Heart left ventricle (tissue), 16 donors: ENCODE data around the gene LYPD6B. TPM values are rescaled to one million over a fixed set of nuclear protein-coding genes. Genes with fewer than 3 reads are reported as not detected.

Source experiments
- ATAC-seq, 4 donors: fragments of 200-7000 bp; cut with Tn5 transposase; one replicate each; pipeline ENCODE4 v1.9.1; 2020 to 2022; ENCODE audit warnings: moderate library complexity in 4 of 4, mild to moderate bottlenecking in 3 of 4, moderate number of reproducible peaks in 1 of 4
- DNase-seq, 5 donors: peaks; one replicate each; pipeline ENCODE4 v3.0.0-alpha.2; 2020
- H3K27ac ChIP-seq, 12 donors: fragments of 200-600 bp; sonication (generic) in 4 of 12; one replicate each; pipeline versions ENCODE4 v1.5.0 to v1.8.0; 2016 to 2022; ENCODE audit warnings: mild to moderate bottlenecking in 2 of 12
- H3K27me3 ChIP-seq, 9 donors: fragments of 200-600 bp; sonication (generic) in 2 of 9; one replicate each; pipeline versions ENCODE4 v1.5.1 to v1.8.0; 2016 to 2022; ENCODE audit warnings: mild to moderate bottlenecking in 3 of 9
- H3K36me3 ChIP-seq, 9 donors: fragments of 200-600 bp; sonication (generic) in 2 of 9; one replicate each; pipeline versions ENCODE4 v1.5.0 to v1.8.0; 2018 to 2022; ENCODE audit warnings: mild to moderate bottlenecking in 2 of 9
- H3K4me1 ChIP-seq, 12 donors: fragments of 200-600 bp; sonication (generic) in 4 of 12; one replicate each; pipeline versions ENCODE4 v1.5.0 to v1.8.0; 2016 to 2022; ENCODE audit warnings: mild to moderate bottlenecking in 3 of 12
- H3K4me3 ChIP-seq, 12 donors: fragments of 200-600 bp; sonication (generic) in 4 of 12; one replicate each; pipeline versions ENCODE4 v1.5.0 to v1.8.0; 2017 to 2022; ENCODE audit warnings: mild to moderate bottlenecking in 9 of 12, moderate library complexity in 4 of 12
- H3K9me3 ChIP-seq, 12 donors: fragments of 200-600 bp; sonication (generic) in 4 of 12; one replicate each; pipeline versions ENCODE4 v1.5.0 to v1.8.0; 2016 to 2022; ENCODE audit warnings: mild to moderate bottlenecking in 1 of 12
- CTCF ChIP-seq, 12 donors: fragments of 200-600 bp; sonication (generic) in 4 of 12; IDR thresholded peaks; one replicate each; pipeline versions ENCODE4 v1.5.0 to v1.8.0; 2018 to 2022; ENCODE audit warnings: antibody characterized with exemption in 12 of 12, mild to moderate bottlenecking in 5 of 12
- POLR2A ChIP-seq, 2 donors: fragments of 450-650 bp; IDR thresholded peaks; one replicate each; pipeline ENCODE4 v1.6.1; 2017; ENCODE audit warnings: antibody characterized with exemption in 2 of 2, mild to moderate bottlenecking in 2 of 2, moderate library complexity in 2 of 2
- WGBS, 4 donors: extraction: QIAGEN DNeasy Blood & Tissue Kit in 2 of 4; methylation state at CpG; one replicate each; pipeline versions ENCODE4 v1.1.5 to v1.1.7; 2013 to 2018; 5-methylcytosine and 5-hydroxymethylcytosine counted together
- intact Hi-C, 10 donors: fragments of 100-400 bp; cut with DNase I; formaldehyde crosslinking; loops; one replicate each; pipeline versions ENCODE4 v1.11.1 to v1.14.2; 2022
- polyA plus RNA-seq, 2 donors: library from polyadenylated mRNA; stranded (reverse); fragments of 200-250 nt; gene quantifications; one replicate each; pipeline ENCODE4 v1.2.3, GENCODE V29; 2013
- total RNA-seq, 9 donors: library from RNA; depleted of rRNA in 2 of 9; stranded (reverse); fragments of >200 nt in 2 of 9; fragmentation: NEBNext Ultra II Directional in 3 of 9; extraction: Animal tissue kit (Norgen Biotek cat#: 25700) in 3 of 9; gene quantifications; one replicate each; pipeline versions ENCODE4 v1.1.0 to v1.2.4, GENCODE V29; 2016 to 2023
- donor health status: ischemic (EF 13 %, LVEDD 7.1; RV severe dilation, severe dysfunction).
- donor health status: healthy with polysubstance abuse.
- donor health status: DM: no; HTN: yes; CAD: no.
- donor health status: DM: no; HTN: no; CAD: no.
- donor health status: ischemic (EF 25% LVEDD 6.9; RV normal size, moderate dysfunction).
- donor health status: ischemic (EF 25% LVEDD 5.7; RV mildly dilated, moderate dysfunction).
- donor health status: healthy.
- donor health status: DM: yes; HTN: yes; CAD: no.
- donor health status: ischemic (EF 35%, LVEDD 5.7; RV mildly dilated, moderate dysfunction).
- donor health status: nonischemic (EF 11% LVEDD 7.7; RV severe dilation, severe dysfunction).
- donor health status: DM: yes; HTN: yes; CAD: no.
- donor health status: PGD.
- donor health status: ischemic (EF 29% LVEDD 5.4; RV normal size, mild dysfunction).
- donor health status: nonischemic (EF 23%, LVEDD 6.1; RV moderate dilation, normal function).

Gene LYPD6B
- total and polyA plus RNA-seq, 11 donors: not detected

GRCh38 chr2:149129433-149129832 lies 90.9 kb downstream of the LYPD6B start:
- Histone ChIP-seq H3K27me3 (peaks cover 0 to 3% (median 0%) of the 10 kb centered on the region in 9 donors), H3K27ac (no peak overlapping the region), H3K9me3 (no peaks in the 10 kb centered on the region), H3K4me3 (no peak overlapping the region), H3K4me1 (no peaks in the 10 kb centered on the region), H3K36me3 (no peaks in the 10 kb centered on the region)
- DNase-seq (no peak), ATAC-seq (no peak)
- intact Hi-C loops: no loop called here
- TF ChIP-seq CTCF (IDR thresholded peaks at IDR 0.05) (no peak), POLR2A (IDR thresholded peaks at IDR 0.05) (no peak)
- 58 to 71% (median 63%) methylated on average over 2 of the region's 2 CpGs for WGBS, 4 donors

GRCh38 chr2:149132339-149132738 lies 93.8 kb downstream of the LYPD6B start:
- Histone ChIP-seq H3K4me3 (no peak overlapping the region), H3K27ac (no peak overlapping the region), H3K9me3 (no peaks in the 10 kb centered on the region), H3K36me3 (no peaks in the 10 kb centered on the region), H3K27me3 (peaks cover 0 to under 1% (median 0%) of the 10 kb centered on the region in 9 donors), H3K4me1 (no peaks in the 10 kb centered on the region)
- DNase-seq (no peak), ATAC-seq (no peak)
- WGBS, 4 donors: 58 to 71% (median 59%) methylated on average over 3 of the region's 3 CpGs
- intact Hi-C loops: no loop called here
- TF ChIP-seq POLR2A (IDR thresholded peaks at IDR 0.05) (no peak), CTCF (IDR thresholded peaks at IDR 0.05) (no peak)

- WGBS, 4 donors: 69 to 92% (median 84%) methylated on average over 1 of the region's 1 CpG
- no peak for TF ChIP-seq CTCF (IDR thresholded peaks at IDR 0.05)
- TF ChIP-seq POLR2A (IDR thresholded peaks at IDR 0.05): no peak
- Histone ChIP-seq H3K9me3 (no peaks in the 10 kb centered on the region), H3K27me3 (no peaks in the 10 kb centered on the region), H3K4me1 (no peaks in the 10 kb centered on the region), H3K27ac (no peak overlapping the region), H3K4me3 (no peak overlapping the region), H3K36me3 (no peaks in the 10 kb centered on the region)
- DNase-seq: no peak
- ATAC-seq: no peak
- intact Hi-C loops: no loop called here
Measured at GRCh38 chr2:149132901-149133300, 94.4 kb downstream of the LYPD6B start.

- intact Hi-C loops: no loop called here
- Histone ChIP-seq H3K27ac (no peak overlapping the region), H3K9me3 (no peaks in the 10 kb centered on the region), H3K27me3 (no peaks in the 10 kb centered on the region), H3K36me3 (no peaks in the 10 kb centered on the region), H3K4me3 (no peak overlapping the region), H3K4me1 (no peaks in the 10 kb centered on the region)
- TF ChIP-seq POLR2A (IDR thresholded peaks at IDR 0.05) (no peak), CTCF (IDR thresholded peaks at IDR 0.05) (no peak)
- ATAC-seq (no peak), DNase-seq (no peak)
- WGBS, 4 donors: 72 to 78% (median 76%) methylated on average over 5 of the region's 5 CpGs
Measured at GRCh38 chr2:149134335-149134923, 95.9 kb downstream of the LYPD6B start.
